Measurements from ENCODE around the gene PEPD.

GRCh38 chr19:33418461-33418860 lies 103.1 kb downstream of the PEPD start:
- TF ChIP-seq CTCF (IDR thresholded peaks at IDR 0.05; ENCODE audit: low read length), result no peak
- no peak for TF ChIP-seq EZH2 (optimal IDR thresholded peaks at IDR 0.05; ENCODE audit: low read depth, low read length)
